BLaER1 (cell line): ENCODE results near the gene FRG2C.
"Not testable (repeated sequence)": the region's sequence is repeated elsewhere in the genome, so short reads cannot be mapped to it uniquely, and the experiment has no call there.

Experiments used
- H3K27ac ChIP-seq: shearing (Covaris generic); formaldehyde crosslinking; 2 replicates; pipeline ENCODE4 v1.8.1; 2022
- H3K27me3 ChIP-seq: shearing (Covaris generic); formaldehyde crosslinking; 2 replicates; pipeline ENCODE4 v1.8.1; 2022
- H3K36me3 ChIP-seq: shearing (Covaris generic); formaldehyde crosslinking; 2 replicates; pipeline ENCODE4 v1.8.1; 2022
- H3K4me1 ChIP-seq: shearing (Covaris generic); formaldehyde crosslinking; 2 replicates; pipeline ENCODE4 v1.8.1; 2022
- H3K4me2 ChIP-seq: shearing (Covaris generic); formaldehyde crosslinking; 2 replicates; pipeline ENCODE4 v1.8.1; 2022
- H3K4me3 ChIP-seq: shearing (Covaris generic); formaldehyde crosslinking; 2 replicates; pipeline ENCODE4 v1.8.1; 2022
- H3K9ac ChIP-seq: shearing (Covaris generic); formaldehyde crosslinking; 2 replicates; pipeline ENCODE4 v1.8.1; 2022
- H3K9me3 ChIP-seq: shearing (Covaris generic); formaldehyde crosslinking; 2 replicates; pipeline ENCODE4 v1.8.1; 2022
- H4K20me1 ChIP-seq: shearing (Covaris generic); formaldehyde crosslinking; 2 replicates; pipeline ENCODE4 v1.8.1; 2022
- Cebpa-rat ChIP-seq: shearing (Covaris generic); IDR thresholded peaks from 2 replicates; pipeline ENCODE4 v1.8.1; 2022

FRG2C gene

DNA sequence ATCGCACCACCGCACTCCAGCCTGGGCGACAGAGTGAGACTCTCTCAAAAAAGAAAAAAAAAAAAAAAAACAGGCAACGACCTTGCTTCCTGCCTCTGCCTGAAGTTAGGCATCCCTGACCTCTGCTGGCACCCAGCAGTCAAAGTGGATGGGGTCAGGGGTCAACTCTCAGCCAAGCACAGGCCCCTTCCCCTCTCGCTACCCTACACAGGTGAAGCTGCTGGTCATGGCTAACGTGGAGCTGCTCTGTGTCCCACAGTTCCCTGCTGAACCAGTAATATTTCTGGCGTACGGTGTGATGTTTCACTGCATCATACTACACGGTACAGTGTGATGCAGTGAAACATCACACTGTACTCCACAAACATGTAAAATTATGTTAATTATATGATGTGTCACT lies 13.9 kb upstream of the FRG2C start:
- Histone ChIP-seq H3K4me1 (no peaks in the 10 kb centered on the region), H3K36me3 (0 out of 2 replicates have a peak, but pooled peaks cover under 1% of the 10 kb centered on the region), H3K9me3 (peaks cover under 1% of the 10 kb centered on the region), H4K20me1 (no peaks in the 10 kb centered on the region), H3K9ac (no peak overlapping the region), H3K4me2 (no peak overlapping the region), H3K27ac (no peak overlapping the region), H3K27me3 (no peaks in the 10 kb centered on the region), H3K4me3 (no peak overlapping the region)
- TF ChIP-seq Cebpa-rat = no peak

DNA sequence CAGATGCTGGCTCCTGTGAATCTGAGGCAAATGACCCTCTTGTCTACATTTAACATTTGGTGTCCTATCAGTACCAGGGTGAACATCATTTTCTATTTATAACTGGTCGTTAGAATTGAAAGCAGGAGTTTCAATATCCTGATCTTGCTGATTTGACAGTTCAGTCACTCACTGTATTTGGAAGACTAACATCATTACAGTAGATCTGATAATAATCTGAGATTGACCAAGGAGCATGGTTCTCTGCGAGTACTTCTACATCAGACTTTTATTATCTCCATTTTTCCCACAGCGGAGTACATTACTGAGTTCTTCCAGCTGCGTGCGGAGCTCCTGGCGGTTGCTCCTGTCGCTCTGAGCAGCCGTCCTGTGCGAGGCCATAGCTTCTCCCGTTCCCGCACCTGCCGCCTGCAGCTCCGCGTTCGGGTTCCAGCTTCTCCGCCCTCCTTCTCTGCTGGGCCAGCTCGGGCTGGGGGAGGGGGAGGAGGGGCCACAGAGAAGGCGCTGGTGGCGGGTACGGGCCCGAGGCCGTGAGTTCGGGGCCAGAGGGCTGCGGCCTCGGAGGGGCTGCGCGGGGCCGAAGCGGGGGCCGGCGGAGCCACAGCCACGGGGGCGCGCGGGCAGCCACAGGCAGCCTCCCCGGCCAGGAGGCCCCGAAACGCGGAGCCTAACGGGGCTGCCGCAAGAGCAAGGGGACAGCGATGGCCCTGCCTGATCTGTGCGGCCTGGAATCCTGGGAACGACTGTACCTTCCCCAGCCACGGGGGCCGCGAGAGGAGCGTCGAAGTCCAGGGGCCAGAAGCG lies 8.8 kb upstream of the FRG2C start:
- H3K36me3 ChIP-seq = peaks cover 10% of the 10 kb centered on the region; the same call in 1 of the 2 replicates
- H3K4me3 ChIP-seq, H3K27ac ChIP-seq, H3K9ac ChIP-seq, H4K20me1 ChIP-seq, H3K4me1 ChIP-seq, H3K27me3 ChIP-seq, H3K4me2 ChIP-seq: not testable (repeated sequence)
- peaks cover 25% of the 10 kb centered on the region for H3K9me3 ChIP-seq

DNA sequence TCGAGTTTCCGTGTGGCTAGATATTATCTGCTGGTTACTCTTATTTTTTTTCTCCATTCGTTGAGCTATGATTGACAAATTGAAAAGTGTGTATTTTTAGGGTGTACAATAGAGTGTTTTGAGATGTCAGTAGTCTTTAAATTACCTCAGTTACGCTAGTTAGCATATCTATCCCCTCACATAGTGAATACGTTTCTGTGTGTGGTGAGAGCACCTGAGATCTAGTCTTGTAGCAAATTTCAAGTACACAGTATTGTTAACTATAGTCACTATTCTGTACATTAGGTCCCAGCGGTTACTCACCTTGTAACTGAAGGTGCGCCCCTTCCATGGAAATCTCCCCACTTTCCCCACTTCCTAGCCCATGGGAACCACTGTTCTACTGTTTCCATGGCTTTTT lies 8.2 kb upstream of the FRG2C start:
- not testable (repeated sequence) for H3K4me2 ChIP-seq, H3K27ac ChIP-seq, H3K4me1 ChIP-seq, H4K20me1 ChIP-seq, H3K9ac ChIP-seq, H3K4me3 ChIP-seq, H3K27me3 ChIP-seq
- Histone ChIP-seq H3K9me3 (peaks cover 25% of the 10 kb centered on the region), H3K36me3 (peaks cover 10% of the 10 kb centered on the region; the same call in 1 of the 2 replicates)

DNA sequence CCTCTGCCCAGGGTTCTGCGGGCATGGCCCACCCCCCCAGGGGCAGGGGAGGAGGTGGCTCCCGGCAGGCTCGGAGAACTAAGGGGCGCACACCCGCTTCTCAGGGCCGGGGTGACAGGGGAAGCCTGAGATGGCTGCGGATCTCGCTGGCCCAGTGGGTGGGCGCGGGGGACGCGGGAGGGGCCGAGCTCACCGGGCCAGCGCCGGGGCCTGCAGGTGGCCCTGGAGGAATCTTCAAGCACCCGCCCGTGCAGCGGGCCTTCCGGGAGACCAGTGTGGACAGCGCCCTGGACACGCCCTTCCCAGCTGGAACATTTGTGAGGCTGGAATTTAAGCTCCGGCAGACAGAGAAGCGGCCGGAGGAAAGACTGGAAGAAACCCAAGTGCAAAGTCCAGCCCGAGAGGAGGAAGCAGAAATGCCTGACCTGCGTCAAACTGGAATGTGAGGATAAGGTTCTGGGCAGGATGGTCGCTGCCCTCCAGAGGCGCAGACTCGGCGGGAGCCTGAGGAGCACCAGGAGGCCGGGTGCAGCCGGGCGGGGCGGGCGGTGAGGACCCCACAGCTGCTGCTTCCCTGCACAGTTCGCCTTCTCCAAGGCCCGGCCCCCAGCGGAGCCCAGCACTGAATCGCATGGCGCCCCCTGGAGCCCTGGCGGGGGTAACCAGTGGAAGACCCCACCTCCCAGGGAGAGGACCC lies 5.6 kb upstream of the FRG2C start:
- H3K4me1 ChIP-seq, H3K27me3 ChIP-seq, H3K4me2 ChIP-seq, H3K4me3 ChIP-seq, H4K20me1 ChIP-seq, H3K9ac ChIP-seq, H3K27ac ChIP-seq: not testable (repeated sequence)
- H3K9me3 ChIP-seq = peaks cover 30% of the 10 kb centered on the region
- peaks cover 10% of the 10 kb centered on the region; the same call in 1 of the 2 replicates for H3K36me3 ChIP-seq

DNA sequence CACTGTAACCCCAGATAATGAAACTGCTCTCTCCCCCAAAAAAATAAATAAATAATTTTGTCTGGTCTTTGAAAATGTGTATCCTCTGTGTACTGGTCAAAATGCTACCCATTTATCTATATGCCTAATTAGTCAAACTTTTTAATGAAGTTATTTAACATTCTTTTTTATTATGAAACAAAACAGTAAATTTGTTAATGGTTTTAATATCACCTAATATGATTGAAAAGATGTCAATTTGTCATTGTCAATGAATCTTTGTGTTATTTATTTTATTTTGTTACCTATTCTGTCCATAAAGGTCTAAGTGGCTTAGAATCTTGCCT lies 5.1 kb upstream of the FRG2C start:
- not testable (repeated sequence) for H3K4me1 ChIP-seq, H3K4me3 ChIP-seq, H3K27me3 ChIP-seq, H3K4me2 ChIP-seq, H4K20me1 ChIP-seq, H3K9ac ChIP-seq, H3K27ac ChIP-seq
- peaks cover 30% of the 10 kb centered on the region for H3K9me3 ChIP-seq
- H3K36me3 ChIP-seq = peaks cover 10% of the 10 kb centered on the region; the same call in 1 of the 2 replicates

DNA sequence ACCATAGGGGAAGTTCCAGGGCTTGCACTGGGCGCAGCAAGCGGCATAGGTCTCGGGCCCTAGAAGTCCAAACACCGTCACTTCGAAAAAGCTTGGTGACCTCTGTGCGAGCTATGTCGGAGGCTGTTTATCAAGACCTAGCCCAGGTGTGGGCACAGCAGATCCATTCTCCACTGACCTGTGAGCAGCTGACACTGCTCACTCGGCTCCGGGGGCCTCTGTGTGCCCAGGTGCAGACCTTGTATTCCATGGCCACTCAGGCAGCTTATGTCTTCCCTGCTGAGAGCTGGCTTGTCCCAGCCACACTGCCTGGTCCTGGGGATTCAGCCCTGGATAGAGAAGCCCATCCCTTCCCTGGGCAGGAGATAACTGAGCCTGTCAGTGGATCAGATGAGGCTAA lies 1.5 kb downstream of the FRG2C start:
- not testable (repeated sequence) for H3K4me1 ChIP-seq, H3K36me3 ChIP-seq, H3K4me2 ChIP-seq, H3K9ac ChIP-seq, H3K4me3 ChIP-seq, H3K27ac ChIP-seq
- Histone ChIP-seq H3K9me3 (peaks cover 32% of the 10 kb centered on the region), H3K27me3 (peaks cover 17% of the 10 kb centered on the region), H4K20me1 (0 out of 2 replicates have a peak, but pooled peaks cover 10% of the 10 kb centered on the region)

DNA sequence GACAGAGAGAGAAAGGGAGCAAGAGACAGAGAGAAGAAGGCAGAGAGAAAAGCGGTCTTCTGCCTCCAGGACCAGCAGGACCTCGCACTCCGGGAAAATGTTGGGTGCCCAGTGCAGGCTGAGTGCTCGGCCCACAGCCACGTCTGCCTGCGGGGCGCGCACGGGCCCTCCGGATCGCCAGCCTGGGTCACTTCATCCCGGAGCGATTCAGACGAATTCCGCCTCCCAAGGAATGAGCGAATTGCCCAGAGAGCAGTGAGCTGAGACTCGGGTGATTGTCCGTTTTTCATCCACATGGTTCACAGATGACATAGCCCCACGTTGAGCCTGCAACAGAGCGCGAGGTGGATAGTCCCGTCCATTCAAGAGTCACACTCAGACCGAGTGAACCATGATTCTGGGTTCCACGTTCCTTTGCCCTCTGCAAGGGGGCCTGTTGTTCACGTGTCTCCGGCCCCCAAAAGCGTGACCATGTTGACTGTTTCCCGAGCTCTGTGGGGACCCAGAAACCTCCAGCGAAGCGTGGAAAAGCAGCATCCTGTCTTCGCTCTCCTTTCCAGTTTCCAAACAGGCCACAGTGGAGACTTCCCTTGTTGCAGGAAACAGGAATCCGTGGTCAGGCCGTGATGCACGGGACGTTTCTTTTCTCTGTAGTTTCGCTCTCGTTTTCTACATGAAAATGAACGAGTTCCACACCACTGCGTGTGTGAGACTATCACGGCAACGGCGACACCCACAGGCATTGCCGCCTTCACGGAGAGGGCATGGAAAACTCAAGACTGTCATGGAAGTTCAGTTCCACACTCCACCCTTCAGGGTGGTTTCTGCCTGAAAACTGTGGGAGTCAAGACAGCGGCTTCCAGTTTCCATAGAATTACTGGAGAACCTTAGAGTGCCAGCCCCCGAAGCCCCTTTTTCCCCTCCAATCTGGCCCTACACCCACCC lies 3.9 kb downstream of the FRG2C start:
- Histone ChIP-seq H3K9me3 (peaks cover 47% of the 10 kb centered on the region), H4K20me1 (0 out of 2 replicates have a peak, but pooled peaks cover 10% of the 10 kb centered on the region), H3K4me2 (peak overlapping the region; percentile 73), H3K9ac (peak overlapping the region; percentile 90), H3K27ac (peak overlapping the region; percentile 88), H3K4me3 (peak overlapping the region; percentile 74), H3K27me3 (peaks cover 36% of the 10 kb centered on the region)
- not testable (repeated sequence) for H3K36me3 ChIP-seq, H3K4me1 ChIP-seq

DNA sequence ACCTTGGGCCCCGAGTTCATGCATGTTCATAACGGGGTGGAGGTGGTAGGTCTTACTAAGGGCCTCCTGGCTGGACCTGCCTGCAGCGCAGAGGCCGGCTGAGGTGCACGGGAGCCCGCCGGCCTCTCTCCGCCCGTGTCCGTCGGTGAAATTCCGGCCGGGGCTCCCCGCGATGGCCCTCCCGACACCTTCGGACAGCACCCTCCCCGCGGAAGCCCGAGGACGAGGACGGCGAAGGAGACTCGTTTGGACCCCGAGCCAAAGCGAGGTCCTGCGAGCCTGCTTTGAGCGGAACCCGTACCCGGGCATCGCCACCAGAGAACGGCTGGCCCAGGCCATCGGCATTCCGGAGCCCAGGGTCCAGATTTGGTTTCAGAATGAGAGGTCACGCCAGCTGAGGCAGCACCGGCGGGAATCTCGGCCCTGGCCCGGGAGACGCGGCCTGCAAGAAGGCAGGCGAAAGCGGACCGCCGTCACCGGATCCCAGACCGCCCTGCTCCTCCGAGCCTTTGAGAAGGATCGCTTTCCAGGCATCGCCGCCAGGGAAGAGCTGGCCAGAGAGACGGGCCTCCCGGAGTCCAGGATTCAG lies 4.7 kb downstream of the FRG2C start:
- Histone ChIP-seq H3K27me3 (peaks cover 36% of the 10 kb centered on the region), H3K4me2 (peak overlapping the region; percentile 73), H3K27ac (peak overlapping the region; percentile 88), H3K9me3 (peaks cover 47% of the 10 kb centered on the region), H3K4me3 (peak overlapping the region; percentile 74), H4K20me1 (0 out of 2 replicates have a peak, but pooled peaks cover 10% of the 10 kb centered on the region), H3K9ac (peak overlapping the region; percentile 90)
- not testable (repeated sequence) for H3K36me3 ChIP-seq, H3K4me1 ChIP-seq

DNA sequence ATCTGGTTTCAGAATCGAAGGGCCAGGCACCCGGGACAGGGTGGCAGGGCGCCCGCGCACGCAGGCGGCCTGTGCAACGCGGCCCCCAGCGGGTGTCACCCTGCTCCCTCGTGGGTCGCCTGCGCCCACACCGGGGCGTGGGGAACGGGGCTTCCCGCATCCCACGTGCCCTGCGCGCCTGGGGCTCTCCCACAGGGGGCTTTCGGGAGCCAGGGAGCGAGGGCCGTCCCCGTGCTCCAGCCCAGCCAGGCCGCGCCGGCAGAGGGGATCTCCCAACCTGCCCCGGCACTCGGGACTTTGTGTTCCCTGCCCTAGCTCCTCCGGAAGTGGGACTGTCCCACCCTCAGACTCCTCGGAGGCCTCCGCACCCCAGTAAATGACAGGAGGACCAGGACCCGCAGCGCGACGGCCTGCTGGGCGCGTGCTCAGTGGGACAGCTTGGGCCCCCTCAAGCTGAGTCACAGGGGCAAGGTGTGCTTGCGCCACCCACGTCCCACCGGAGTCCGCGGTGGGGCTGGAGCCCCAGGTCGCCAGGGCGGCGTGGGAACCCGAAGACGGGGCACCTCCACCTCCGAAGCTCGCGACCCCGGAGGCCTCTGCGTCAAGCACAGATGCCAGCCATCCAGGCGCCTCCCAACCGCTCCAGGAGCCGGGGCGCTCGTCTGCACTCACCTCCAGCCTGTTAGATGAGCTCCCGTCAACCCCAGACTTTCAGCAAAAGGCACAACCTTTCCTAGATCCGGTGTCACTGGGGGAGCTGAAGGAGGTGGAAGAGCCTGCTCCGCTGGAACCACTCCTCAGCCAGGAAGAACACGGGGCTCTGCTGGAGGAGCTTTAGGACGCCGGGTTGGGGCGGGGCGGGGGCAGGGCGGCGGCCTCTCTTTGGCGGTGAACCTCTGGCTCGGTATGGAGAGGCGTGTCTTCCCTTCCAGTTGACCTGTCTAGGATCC lies 5.5 kb downstream of the FRG2C start:
- Histone ChIP-seq H3K27me3 (peaks cover 36% of the 10 kb centered on the region), H3K36me3 (peaks cover 13% of the 10 kb centered on the region), H3K27ac (peak overlapping the region; percentile 88), H3K4me3 (peak overlapping the region; percentile 74), H3K4me2 (peak overlapping the region; percentile 61), H3K9ac (peak overlapping the region; percentile 90), H3K9me3 (peaks cover 47% of the 10 kb centered on the region), H4K20me1 (0 out of 2 replicates have a peak, but pooled peaks cover 17% of the 10 kb centered on the region)
- not testable (repeated sequence) for H3K4me1 ChIP-seq

DNA sequence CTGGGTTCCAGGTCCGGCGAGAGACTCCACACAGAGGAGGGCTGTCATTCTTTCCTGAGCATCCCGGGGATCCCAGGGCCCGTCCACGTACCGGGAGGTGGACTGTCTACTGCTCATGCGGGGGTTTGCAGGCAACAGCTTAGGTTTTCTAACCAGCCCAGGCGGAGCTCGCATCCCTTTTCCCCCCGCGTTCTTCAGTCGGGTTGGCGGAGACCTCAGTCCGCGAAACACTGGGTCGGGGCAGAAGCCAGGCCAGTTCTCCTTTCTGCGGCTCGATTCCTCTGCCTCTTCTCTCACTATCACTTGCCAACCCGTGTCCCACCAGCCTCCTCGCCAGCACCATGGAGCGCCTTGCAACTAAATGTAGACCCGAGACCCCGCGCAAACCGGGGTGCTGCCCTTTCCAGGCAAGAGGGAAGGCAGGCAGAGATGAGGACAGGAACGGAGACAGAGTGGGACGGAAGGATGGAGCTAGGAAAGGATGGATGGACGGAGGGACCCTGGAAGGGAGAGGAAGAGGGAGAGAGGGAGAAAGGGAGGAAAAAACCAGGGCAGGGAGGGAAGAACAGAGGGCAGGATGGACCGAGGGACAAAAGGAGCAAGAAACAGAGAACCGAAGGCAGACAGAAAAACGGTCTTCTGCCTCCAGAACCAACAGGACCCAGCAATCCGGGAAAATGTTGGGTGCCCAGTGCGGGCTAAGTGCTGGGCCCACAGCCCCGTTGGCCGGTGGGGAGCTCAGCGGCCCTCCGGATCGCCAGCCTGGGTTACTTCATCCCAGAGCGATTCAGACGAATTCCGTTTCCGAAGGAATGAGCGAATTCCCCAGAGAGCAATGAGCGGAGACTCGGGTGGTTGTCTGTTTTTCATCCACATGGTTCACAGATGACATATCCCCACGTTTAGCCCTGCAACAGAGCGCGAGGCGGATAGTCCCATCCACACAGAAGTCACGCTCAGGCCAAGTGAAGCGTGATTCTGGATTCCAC lies 6.5 kb downstream of the FRG2C start:
- peaks cover 36% of the 10 kb centered on the region for H3K27me3 ChIP-seq
- peaks cover 23% of the 10 kb centered on the region; the same call in 1 of the 2 replicates for H4K20me1 ChIP-seq
- H3K4me1 ChIP-seq = not testable (repeated sequence)
- peak overlapping the region; percentile 90 for H3K9ac ChIP-seq
- H3K27ac ChIP-seq = peak overlapping the region; percentile 88
- H3K9me3 ChIP-seq = peaks cover 47% of the 10 kb centered on the region
- H3K4me3 ChIP-seq = peak overlapping the region; percentile 74
- H3K4me2 ChIP-seq = peak overlapping the region; percentile 61
- H3K36me3 ChIP-seq = peaks cover 21% of the 10 kb centered on the region

DNA sequence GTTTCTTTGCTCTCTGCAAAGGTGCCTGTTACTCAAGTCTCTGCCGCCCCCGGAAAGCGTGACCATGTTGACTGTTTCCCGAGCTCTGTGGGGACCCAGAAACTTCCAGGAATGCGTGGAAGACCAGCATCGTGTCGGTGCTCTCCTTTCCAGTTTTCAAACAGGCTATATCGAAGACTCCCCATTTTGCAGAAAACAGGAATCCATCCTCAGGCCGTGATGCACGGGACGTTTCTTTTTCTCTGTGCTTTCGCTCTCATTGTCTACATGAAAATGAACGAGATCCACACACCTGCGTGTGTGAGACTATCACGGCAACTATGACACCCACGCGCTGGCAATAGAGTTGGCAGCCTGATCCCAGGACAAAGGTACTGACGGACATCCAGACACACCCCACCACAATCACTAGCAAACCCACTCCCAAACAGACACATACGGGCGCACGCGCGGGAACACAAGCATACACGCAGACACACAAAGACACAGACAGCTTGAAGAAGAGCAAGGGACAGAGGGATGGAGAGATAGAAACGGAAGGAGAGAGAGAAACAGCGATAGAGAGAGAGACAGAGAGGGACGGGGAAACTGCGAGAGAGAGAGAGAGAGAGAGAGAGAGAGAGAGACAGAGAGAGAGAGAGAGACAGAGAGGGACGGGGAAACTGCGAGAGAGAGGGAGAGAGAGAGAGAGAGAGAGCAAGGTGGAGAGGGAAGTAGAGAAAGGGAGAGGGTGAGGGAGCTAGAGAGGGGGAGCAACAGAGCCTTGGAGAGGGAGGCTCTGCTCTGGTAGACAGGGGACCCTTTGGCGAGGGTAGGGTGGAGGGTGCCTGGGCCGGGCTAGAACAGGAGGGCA lies 7.4 kb downstream of the FRG2C start:
- Histone ChIP-seq H3K4me2 (peak overlapping the region; percentile 61), H4K20me1 (peaks cover 14% of the 10 kb centered on the region; the same call in 1 of the 2 replicates), H3K9me3 (peaks cover 47% of the 10 kb centered on the region), H3K27me3 (peaks cover 36% of the 10 kb centered on the region), H3K9ac (peak overlapping the region; percentile 90), H3K36me3 (peaks cover 24% of the 10 kb centered on the region), H3K27ac (peak overlapping the region; percentile 88), H3K4me3 (peak overlapping the region; percentile 74)
- not testable (repeated sequence) for H3K4me1 ChIP-seq
